GM19324 (cell line): Measurements from ENCODE around the gene B3GNT8.
"Not testable (repeated sequence)": the region's sequence is repeated elsewhere in the genome, so short reads cannot be mapped to it uniquely, and the experiment has no call there.

Experiments
- ATAC-seq: cut with Tn5 transposase; IDR thresholded peaks from one replicate; pipeline ENCODE4 v1.9.1; 2021; ENCODE audit warnings: mild to moderate bottlenecking, moderate library complexity; ENCODE audit not compliant: unreplicated experiment, low FRiP score

Gene B3GNT8

DNA sequence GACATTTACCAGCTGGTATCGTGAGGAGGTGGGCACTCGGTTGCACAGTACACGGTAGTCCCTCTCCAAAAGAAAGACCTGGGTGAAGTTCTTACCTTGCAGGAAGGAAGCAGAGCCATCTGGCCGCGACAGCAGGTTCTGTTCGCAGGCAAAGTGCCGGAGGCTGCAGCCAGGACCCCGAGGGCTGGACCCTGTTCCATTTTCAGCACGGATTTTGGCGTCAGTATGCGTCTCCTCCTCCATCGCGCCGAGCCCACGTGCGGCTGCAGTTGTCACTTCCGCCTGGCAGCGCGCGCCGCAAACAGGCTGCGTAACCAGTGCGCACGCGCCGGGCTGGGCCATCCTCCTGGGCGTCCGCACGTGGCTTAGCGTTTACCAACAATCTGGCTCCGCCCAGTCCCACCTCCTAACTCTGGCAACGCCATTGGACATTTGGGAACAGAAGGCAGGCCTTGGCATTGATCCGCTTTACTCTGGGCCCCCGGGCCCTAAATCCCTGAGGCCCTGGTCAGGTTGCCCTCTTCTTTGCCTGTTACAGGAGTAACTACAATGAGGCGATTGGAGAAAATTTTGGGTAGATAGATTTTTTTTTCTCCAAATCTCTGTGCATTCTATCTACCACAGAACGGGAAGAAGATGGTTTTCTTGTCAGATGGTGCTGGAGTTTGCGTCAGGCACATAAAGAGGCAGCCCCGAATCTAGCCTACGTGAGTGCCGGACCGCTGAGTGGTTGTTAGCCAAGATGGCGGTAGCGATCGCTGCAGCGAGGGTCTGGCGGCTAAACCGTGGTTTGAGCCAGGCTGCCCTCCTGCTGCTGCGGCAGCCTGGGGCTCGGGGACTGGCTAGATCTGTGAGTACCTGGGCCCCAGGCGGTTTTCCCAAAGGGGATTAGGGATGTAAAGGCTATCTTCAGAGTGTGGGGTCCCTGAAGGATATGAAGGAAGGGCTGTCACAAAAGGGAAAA lies 29.8 kb downstream of the B3GNT8 start, which contains the start of the genes BCKDHA and EXOSC5:
BCKDHA (plus strand) TSS at position 733 of the 964 bp plus-strand sequence; CDS start at position 743, 10 bp downstream.
EXOSC5 (minus strand) TSS at position 274 of the 964 bp plus-strand sequence; CDS start at position 243, 31 bp downstream.
- peak; percentile 93 for ATAC-seq

DNA sequence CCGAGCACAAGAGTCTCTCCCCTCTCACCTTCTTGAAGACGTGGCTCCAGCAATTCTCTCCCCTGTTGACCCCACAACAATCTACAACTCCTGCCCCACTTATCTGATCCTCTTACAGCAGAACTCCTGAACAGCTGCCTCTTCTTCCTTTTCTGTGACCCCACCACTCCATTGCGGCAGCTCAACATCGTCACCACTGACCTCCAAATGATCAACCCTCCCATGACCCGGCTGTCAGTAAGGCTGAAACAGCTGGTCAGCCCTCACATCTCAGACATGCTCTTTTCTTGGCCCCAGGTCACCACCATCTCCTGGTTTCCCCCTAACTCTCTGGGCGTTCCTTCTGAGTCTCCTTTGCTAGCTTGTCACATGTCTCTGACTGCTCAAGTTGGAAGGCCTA lies 31.8 kb downstream of the B3GNT8 start:
- no peak for ATAC-seq

DNA sequence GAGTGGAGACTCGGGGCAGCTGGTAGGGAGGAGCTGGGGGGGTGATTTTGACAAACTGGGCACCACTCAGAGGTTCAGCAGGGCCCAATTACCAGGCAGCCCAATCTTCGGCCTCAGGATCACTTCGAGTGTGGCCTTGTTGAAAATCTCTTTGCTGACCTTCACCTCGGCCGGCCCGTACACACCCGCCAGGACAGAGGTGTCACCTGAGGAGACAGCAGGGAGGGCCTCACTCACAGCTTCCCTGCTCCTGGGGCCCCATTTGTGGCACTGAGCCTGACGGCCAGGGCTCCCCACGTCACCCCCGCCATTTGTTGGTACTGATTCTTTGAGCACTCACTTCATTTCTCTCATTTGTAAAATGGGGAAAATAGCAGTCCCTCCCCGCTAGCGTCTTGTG lies 34.4 kb downstream of the B3GNT8 start:
- ATAC-seq = no peak

DNA sequence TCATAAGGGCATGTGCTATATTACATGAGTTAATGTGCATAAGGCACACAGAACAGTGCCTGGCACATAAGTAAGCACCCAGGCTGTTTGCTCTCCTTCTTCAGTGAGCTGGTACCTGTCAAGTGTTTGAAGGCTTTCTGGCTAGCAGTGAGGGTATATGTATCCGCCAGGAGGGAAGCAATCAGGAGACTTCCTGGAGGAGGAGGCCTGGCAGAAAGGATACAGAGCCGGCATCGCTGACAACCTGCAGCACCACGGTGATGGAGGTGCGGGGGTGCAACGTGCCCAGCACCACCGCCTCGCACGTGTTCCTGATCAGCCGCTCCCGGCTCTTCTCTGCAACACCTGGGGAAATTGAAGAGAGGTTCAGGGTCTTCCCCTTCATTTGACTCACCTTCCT lies 35.6 kb downstream of the B3GNT8 start:
- no peak for ATAC-seq

DNA sequence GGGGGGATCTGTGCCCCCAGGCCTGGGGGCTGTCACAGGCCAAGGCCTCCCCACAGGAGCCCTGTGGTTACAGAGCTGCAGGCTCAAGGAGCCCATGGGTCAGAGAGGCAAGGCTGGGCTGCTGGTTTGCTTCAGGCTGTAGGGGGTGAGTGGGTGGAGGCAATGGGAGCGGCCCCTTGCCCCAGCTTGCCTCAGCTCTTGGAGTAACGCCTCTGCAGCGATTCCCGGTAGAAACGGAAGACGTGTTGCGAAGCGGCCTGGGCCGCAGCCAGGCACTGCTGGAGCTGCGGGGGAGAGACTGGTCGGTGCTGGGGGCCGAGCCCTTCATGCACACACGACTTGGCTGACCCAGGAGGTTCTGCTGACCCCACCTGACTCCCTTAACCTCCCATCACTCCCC lies 40.7 kb downstream of the B3GNT8 start:
- no peak for ATAC-seq

DNA sequence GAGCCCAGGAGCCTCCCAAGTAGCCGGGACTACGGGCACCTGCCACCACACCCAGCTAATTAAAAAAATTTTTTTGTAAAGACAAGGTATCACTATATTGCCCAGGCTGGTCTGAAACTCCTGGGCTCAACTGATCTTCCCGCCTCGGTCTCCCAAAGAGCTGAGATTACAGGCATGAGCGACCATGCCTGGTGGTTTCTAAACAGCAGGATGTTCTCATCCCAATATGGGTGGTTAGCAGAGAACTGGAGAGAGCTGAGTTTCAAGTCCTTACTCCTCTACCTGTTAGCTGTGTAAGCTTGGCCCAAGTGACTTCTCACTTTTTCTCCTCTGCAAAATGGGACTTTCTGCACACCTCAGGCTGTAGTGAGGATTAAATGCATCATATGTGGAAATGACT lies 42.8 kb downstream of the B3GNT8 start:
- no peak for ATAC-seq

DNA sequence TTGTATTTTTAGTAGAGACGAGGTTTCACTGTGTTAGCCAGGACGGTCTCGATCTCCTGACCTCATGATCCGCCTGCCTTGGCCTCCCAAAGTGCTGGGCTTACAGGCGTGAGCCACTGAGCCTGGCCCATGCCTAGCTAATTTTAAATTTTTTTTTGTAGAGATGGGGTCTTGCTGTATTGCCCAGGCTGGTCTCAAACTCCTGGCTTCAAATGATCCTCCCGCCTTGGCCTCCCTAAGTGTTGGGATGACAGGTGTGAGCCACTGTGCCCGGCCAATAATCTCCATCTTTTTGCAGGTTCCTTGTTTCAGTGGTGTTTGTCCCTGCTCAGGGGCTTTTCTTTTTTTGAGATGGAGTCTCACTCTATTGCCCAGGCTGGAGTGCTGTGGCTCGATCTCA lies 45.6 kb downstream of the B3GNT8 start:
- not testable (repeated sequence) for ATAC-seq

DNA sequence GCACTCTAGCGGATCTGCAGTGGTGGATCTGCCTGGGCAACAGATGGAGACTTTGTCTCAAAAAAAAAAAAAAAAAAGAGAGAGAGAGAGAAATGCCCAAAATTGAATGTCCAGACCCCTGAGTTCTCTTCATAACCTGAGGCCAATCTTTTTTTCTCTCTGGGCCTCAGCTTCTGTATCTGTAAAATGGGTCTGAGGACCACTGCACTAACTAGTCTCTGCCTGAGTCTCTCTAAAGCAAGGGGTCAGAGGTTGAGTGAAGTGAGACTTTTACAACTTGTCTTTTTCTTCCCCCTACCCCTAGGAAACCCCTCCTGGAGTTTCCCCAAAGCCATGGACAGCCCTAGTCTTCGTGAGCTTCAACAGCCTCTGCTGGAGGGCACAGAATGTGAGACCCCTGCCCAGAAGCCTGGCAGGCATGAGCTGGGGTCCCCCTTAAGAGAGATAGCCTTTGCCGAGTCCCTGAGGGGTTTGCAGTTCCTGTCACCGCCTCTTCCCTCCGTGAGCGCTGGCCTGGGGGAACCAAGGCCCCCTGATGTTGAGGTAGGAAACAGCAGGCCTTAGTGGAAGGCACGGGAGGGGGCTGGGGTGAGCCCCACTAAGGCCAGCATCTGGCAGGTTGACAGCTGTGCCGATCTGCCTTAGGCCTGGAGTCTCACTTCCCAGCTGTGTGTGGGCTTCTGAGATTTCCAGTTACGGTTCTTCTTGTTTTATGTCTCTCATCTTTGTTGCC lies 49.0 kb downstream of the B3GNT8 start:
- no peak for ATAC-seq

DNA sequence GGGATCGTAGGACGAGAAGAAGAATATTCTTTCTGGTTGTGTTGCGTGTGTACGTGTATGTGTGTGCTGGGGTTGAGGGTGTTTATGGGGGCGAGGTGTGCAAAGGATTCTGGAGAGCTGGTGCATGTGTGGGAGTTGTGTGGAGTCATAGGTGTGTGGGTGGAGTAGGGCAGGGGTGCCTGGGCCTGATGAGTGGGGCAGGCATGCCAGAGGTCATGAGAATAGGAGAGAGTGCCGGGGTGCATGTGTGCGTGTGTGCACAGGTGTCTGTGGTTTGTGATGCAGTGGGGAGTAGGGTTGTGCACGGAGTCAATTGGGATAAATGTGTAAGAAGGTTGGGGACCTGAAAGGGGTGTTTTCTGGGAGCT lies 50.2 kb downstream of the B3GNT8 start:
- no peak for ATAC-seq

DNA sequence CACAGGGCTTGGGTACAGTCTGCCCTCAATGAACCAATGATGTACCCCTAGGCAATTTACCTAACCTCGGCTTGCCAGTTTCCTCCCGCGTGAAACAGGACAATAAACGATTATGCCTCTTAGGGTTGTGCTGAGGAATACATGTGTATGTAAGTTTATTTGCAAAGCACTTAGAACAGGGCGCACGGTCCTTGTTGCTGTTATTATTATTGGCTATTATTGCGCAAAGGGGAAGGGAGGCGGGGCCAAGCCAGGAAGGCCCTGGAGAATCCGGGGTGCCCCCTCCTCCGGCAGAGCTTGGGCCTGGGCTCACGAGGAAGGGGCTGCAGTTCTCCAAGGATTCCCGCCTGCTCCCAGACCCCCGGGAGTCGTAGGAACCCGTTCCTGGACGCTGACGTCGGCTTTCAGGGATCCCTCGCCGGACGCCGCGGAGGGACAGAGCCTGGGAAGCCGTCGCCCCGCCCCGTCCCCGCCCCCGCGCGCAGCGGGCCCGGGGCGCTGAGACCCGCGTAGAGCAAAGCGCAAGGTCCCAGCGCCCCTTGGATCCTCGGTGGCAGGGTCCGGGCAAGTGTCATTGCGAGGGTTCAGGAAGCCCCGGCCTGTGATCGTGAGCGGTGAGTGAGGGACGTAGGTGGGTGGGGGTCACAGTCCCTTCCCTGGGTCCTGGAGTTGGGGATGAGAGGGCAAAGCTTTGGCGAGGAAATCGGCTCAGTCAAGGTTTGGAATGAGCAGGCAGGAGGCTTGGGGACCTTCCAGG lies 50.8 kb downstream of the B3GNT8 start, which contains the start of gene TMEM91:
TMEM91 (plus strand) TSS at position 293 of the 757 bp plus-strand sequence. CDS start 1,777 bp downstream, outside the sequence.
- no peak for ATAC-seq
